HL-60 (cell line): ENCODE measurements around the gene ARMS2.

Source experiments
- DNase-seq, 2 experiments: peaks; one replicate each; pipeline ENCODE4 v3.0.0-alpha.2; 2010 to 2020; ENCODE audit warnings: low read depth in 1 of 2, low spot score in 1 of 2
- H3K27ac ChIP-seq: fragments of 250-450 bp; sonication (Bioruptor Pico); replicated peaks from 2 replicates; pipeline ENCODE4 v1.5.1; 2020; ENCODE audit warnings: mild to moderate bottlenecking, moderate library complexity
- H3K27me3 ChIP-seq: fragments of 250-450 bp; sonication (Bioruptor Pico); 2 replicates; pipeline ENCODE4 v1.5.1; 2021; ENCODE audit warnings: mild to moderate bottlenecking, moderate library complexity; ENCODE audit not compliant: insufficient read depth, poor library complexity, severe bottlenecking
- H3K4me3 ChIP-seq: replicated peaks from 2 replicates; pipeline ENCODE4 v1.5.1; 2011; ENCODE audit warnings: mild to moderate bottlenecking, control low read depth, low read length; ENCODE audit not compliant: insufficient read depth
- CTCF ChIP-seq: IDR thresholded peaks from one replicate; pipeline ENCODE4 v1.5.1; 2011; ENCODE audit warnings: low read length, control low read depth, inconsistent platforms; ENCODE audit not compliant: insufficient read depth
- GABPA ChIP-seq: IDR thresholded peaks from 2 replicates; pipeline ENCODE4 v1.6.1; 2012; ENCODE audit warnings: low read depth
- POLR2AphosphoS5 ChIP-seq: IDR thresholded peaks from 2 replicates; pipeline ENCODE4 v1.6.1; 2012; ENCODE audit warnings: low read depth
- REST ChIP-seq: IDR thresholded peaks from 2 replicates; pipeline ENCODE4 v1.6.1; 2012; ENCODE audit warnings: low read depth; ENCODE audit not compliant: insufficient replicate concordance
- SPI1 ChIP-seq: IDR thresholded peaks from 2 replicates; pipeline ENCODE4 v1.6.1; 2012; ENCODE audit warnings: low read depth, mild to moderate bottlenecking, borderline replicate concordance

Gene ARMS2

GRCh38 chr10:122492006-122492405, 37.6 kb downstream of the ARMS2 start:
- no peak overlapping the region for H3K27ac ChIP-seq
- no peak for TF ChIP-seq GABPA
- H3K4me3 ChIP-seq = no peak overlapping the region
- H3K27me3 ChIP-seq = no peaks in the 10 kb centered on the region
- no peak for DNase-seq

- no peaks in the 10 kb centered on the region for H3K27me3 ChIP-seq
- TF ChIP-seq POLR2AphosphoS5 = no peak
- TF ChIP-seq CTCF = no peak
- no peak for TF ChIP-seq REST
- no peak for TF ChIP-seq SPI1
- no peak for TF ChIP-seq GABPA
- H3K4me3 ChIP-seq = no peak overlapping the region
- DNase-seq = no peak
- no peak overlapping the region for H3K27ac ChIP-seq
These were observed 38.6 kb downstream of the ARMS2 start for GRCh38 chr10:122492999-122493481.

GRCh38 chr10:122493761-122494160, 39.3 kb downstream of the ARMS2 start:
- DNase-seq = no peak
- no peak overlapping the region for H3K27ac ChIP-seq
- TF ChIP-seq POLR2AphosphoS5 (no peak), SPI1 (no peak), CTCF (no peak), GABPA (no peak), REST (no peak)
- H3K27me3 ChIP-seq = no peaks in the 10 kb centered on the region
- no peak overlapping the region for H3K4me3 ChIP-seq

- no peak for DNase-seq
- no peak overlapping the region for H3K27ac ChIP-seq
- no peak overlapping the region for H3K4me3 ChIP-seq
- H3K27me3 ChIP-seq = no peaks in the 10 kb centered on the region
- no peak for TF ChIP-seq CTCF
- TF ChIP-seq REST = no peak
- no peak for TF ChIP-seq GABPA
- TF ChIP-seq POLR2AphosphoS5 = no peak
- TF ChIP-seq SPI1 = no peak
These were observed 39.8 kb downstream of the ARMS2 start for GRCh38 chr10:122494173-122494820.
